H1 (cell line): ENCODE data around the gene ABCG1. TPM values are rescaled to one million over a fixed set of nuclear protein-coding genes. Genes with fewer than 3 reads are reported as not detected.

Experiments
- CTCF ChIA-PET: fragments of 300-600 bp; sonication (Branson Sonifier 250); formaldehyde crosslinking; loops from one replicate; lab custom pipeline; 2021; ENCODE audit not compliant: partially characterized antibody; lab: Charles Lee
- POLR2A ChIA-PET: fragments of 300-600 bp; sonication (Branson Sonifier 250); formaldehyde crosslinking; loops from one replicate; lab custom pipeline; 2021; ENCODE audit warnings: inconsistent platforms; ENCODE audit not compliant: partially characterized antibody; lab: Charles Lee
- DNase-seq, 2 experiments: peaks; one replicate each; pipeline versions ENCODE4 v3.0.0 to v3.0.0-alpha.2; 2010 to 2022; ENCODE audit warnings: low spot score in 2 of 2, low read depth in 1 of 2, mixed read lengths in 1 of 2
- FAIRE-seq: peaks from 2 replicates; lab custom pipeline; 2011; peaks lifted over from hg19 to GRCh38; lab: Jason Lieb, UNC
- H2AFZ ChIP-seq: 2 replicates; pipeline ENCODE4 v1.8.1; 2012; ENCODE audit warnings: low read length, inconsistent platforms
- H2AK5ac ChIP-seq: 2 replicates; pipeline ENCODE4 v1.6.1; 2013; ENCODE audit warnings: low read depth, low read length
- H2BK120ac ChIP-seq: replicated peaks from 2 replicates; pipeline ENCODE3; 2013; ENCODE audit warnings: low read depth, low read length, inconsistent platforms
- H2BK12ac ChIP-seq: 2 replicates; pipeline ENCODE4 v1.6.1; 2013; ENCODE audit warnings: low read depth, low read length
- H2BK15ac ChIP-seq: 2 replicates; pipeline ENCODE4 v1.6.1; 2013; ENCODE audit warnings: low read length
- H2BK20ac ChIP-seq: 2 replicates; pipeline ENCODE4 v1.6.1; 2013; ENCODE audit warnings: low read length
- H2BK5ac ChIP-seq: 2 replicates; pipeline ENCODE4 v1.6.1; 2013; ENCODE audit warnings: low read depth, low read length
- H3K14ac ChIP-seq: 2 replicates; pipeline ENCODE4 v1.6.1; 2013; ENCODE audit warnings: inconsistent platforms; ENCODE audit not compliant: insufficient read length
- H3K18ac ChIP-seq: 2 replicates; pipeline ENCODE4 v1.6.1; 2013; ENCODE audit warnings: low read length; ENCODE audit errors: extremely low read depth
- H3K23ac ChIP-seq: 2 replicates; pipeline ENCODE4 v1.6.1; 2013; ENCODE audit warnings: inconsistent platforms; ENCODE audit not compliant: insufficient read length
- H3K23me2 ChIP-seq: 2 replicates; pipeline ENCODE4 v1.6.1; 2013; ENCODE audit warnings: low read depth, low read length
- H3K27ac ChIP-seq: 2 replicates; pipeline ENCODE4 v1.6.1; 2011; ENCODE audit warnings: low read depth, low read length, inconsistent platforms
- H3K27me3 ChIP-seq, 4 experiments: replicated peaks in 1 of 4; 1 replicate in 1 of 4; 2 replicates in 3 of 4; pipeline versions ENCODE4 v1.6.1 to v1.8.1; 2011 to 2013; ENCODE audit warnings: low read length in 3 of 4, mild to moderate bottlenecking in 3 of 4, inconsistent platforms in 2 of 4, mixed read lengths in 2 of 4, moderate library complexity in 1 of 4; ENCODE audit not compliant: control insufficient read depth in 3 of 4, insufficient read depth in 3 of 4; ENCODE audit errors: extremely low read depth in 1 of 4
- H3K36me3 ChIP-seq, 4 experiments: 2 replicates each; pipeline versions ENCODE4 v1.6.1 to v1.8.1; 2011 to 2013; ENCODE audit warnings: mild to moderate bottlenecking in 4 of 4, low read length in 3 of 4, moderate library complexity in 2 of 4, control low read depth in 1 of 4, inconsistent platforms in 1 of 4; ENCODE audit not compliant: insufficient read depth in 4 of 4, control insufficient read depth in 2 of 4
- H3K4ac ChIP-seq: replicated peaks from 2 replicates; pipeline ENCODE3; 2013; ENCODE audit warnings: low read length, low read depth, mixed read lengths, inconsistent platforms; ENCODE audit not compliant: insufficient read length
- H3K4me1 ChIP-seq, 4 experiments: replicated peaks in 1 of 4; 1 replicate in 1 of 4; 2 replicates in 3 of 4; pipeline versions ENCODE4 v1.6.1 to v1.8.1; 2011 to 2013; ENCODE audit warnings: low read length in 3 of 4, inconsistent platforms in 2 of 4, mixed read lengths in 1 of 4; ENCODE audit not compliant: insufficient read depth in 4 of 4, control insufficient read depth in 3 of 4
- H3K4me2 ChIP-seq, 2 experiments: 2 replicates each; pipeline versions ENCODE4 v1.6.1 to v1.8.1; 2011 to 2013; ENCODE audit warnings: low read depth in 2 of 2, low read length in 2 of 2, control low read depth in 1 of 2, inconsistent platforms in 1 of 2, mild to moderate bottlenecking in 1 of 2; ENCODE audit not compliant: insufficient read depth in 1 of 2
- H3K4me3 ChIP-seq, 4 experiments: fragments of 200-600, 300-600 bp in 1 of 4; sonication (generic), shearing (Covaris generic), sonication (Bioruptor Twin) in 1 of 4; 2 replicates each; pipeline versions ENCODE4 v1.5.1 to v1.8.1; 2011 to 2016; ENCODE audit warnings: low read length in 4 of 4, low read depth in 3 of 4, control low read depth in 2 of 4, inconsistent platforms in 2 of 4, mild to moderate bottlenecking in 2 of 4, mixed read lengths in 1 of 4, moderate library complexity in 1 of 4; ENCODE audit not compliant: insufficient read depth in 2 of 4; ENCODE audit errors: extremely low read depth in 1 of 4
- H3K56ac ChIP-seq: replicated peaks from 2 replicates; pipeline ENCODE3; 2013; ENCODE audit warnings: low read depth, mild to moderate bottlenecking, mixed read lengths, low read length, inconsistent platforms; ENCODE audit not compliant: insufficient read length
- H3K79me1 ChIP-seq: 2 replicates; pipeline ENCODE4 v1.6.1; 2013; ENCODE audit warnings: low read depth, low read length, control low read depth
- H3K79me2 ChIP-seq, 2 experiments: 2 replicates each; pipeline versions ENCODE4 v1.6.1 to v1.8.1; 2012 to 2013; ENCODE audit warnings: low read length in 2 of 2, mild to moderate bottlenecking in 2 of 2, inconsistent platforms in 1 of 2; ENCODE audit not compliant: insufficient read depth in 2 of 2, control insufficient read depth in 1 of 2
- H3K9ac ChIP-seq, 4 experiments: replicated peaks in 1 of 4; 1 replicate in 1 of 4; 2 replicates in 3 of 4; pipeline versions ENCODE4 v1.6.1 to v1.8.1; 2011 to 2013; ENCODE audit warnings: low read depth in 3 of 4, low read length in 3 of 4, control low read depth in 2 of 4, mild to moderate bottlenecking in 2 of 4, moderate library complexity in 2 of 4, inconsistent platforms in 1 of 4; ENCODE audit errors: extremely low read depth in 1 of 4
- H3K9me3 ChIP-seq, 2 experiments: 2 replicates each; pipeline versions ENCODE4 v1.6.1 to v1.8.1; 2012 to 2013; ENCODE audit warnings: mild to moderate bottlenecking in 2 of 2, moderate library complexity in 2 of 2, control low read depth in 1 of 2, inconsistent platforms in 1 of 2, low read depth in 1 of 2, low read length in 1 of 2, mixed read lengths in 1 of 2; ENCODE audit not compliant: insufficient read depth in 2 of 2
- H4K20me1 ChIP-seq, 2 experiments: replicated peaks in 1 of 2; 2 replicates each; pipeline versions ENCODE3 to v1.8.1; 2011 to 2013; ENCODE audit warnings: inconsistent platforms in 2 of 2, low read length in 2 of 2, mild to moderate bottlenecking in 1 of 2; ENCODE audit not compliant: insufficient read depth in 2 of 2, control insufficient read depth in 1 of 2
- H4K5ac ChIP-seq: 2 replicates; pipeline ENCODE4 v1.6.1; 2013; ENCODE audit warnings: low read length, low read depth, mixed read lengths, inconsistent platforms; ENCODE audit not compliant: insufficient read length
- H4K8ac ChIP-seq: 2 replicates; pipeline ENCODE4 v1.8.0; 2013; ENCODE audit warnings: mild to moderate bottlenecking, moderate library complexity, low read length, inconsistent platforms; ENCODE audit not compliant: insufficient read depth; ENCODE audit errors: extremely low read depth
- H4K91ac ChIP-seq: replicated peaks from 2 replicates; pipeline ENCODE3; 2013; ENCODE audit warnings: low read length, mixed read lengths, inconsistent platforms; ENCODE audit not compliant: insufficient read length
- CBX8 ChIP-seq: fragments of 300-800, 300-1000 bp; sonication (generic); IDR thresholded peaks from 2 replicates; pipeline ENCODE4 v1.7.1; 2016; ENCODE audit warnings: low read depth, low read length, borderline replicate concordance
- EZH2 ChIP-seq: fragments of 200-600 bp; sonication (generic); IDR thresholded peaks from 2 replicates; pipeline ENCODE4 v1.7.1; 2012; ENCODE audit warnings: low read depth, mild to moderate bottlenecking, moderate library complexity, low read length, inconsistent platforms; ENCODE audit not compliant: severe bottlenecking
- FOSL1 ChIP-seq: IDR thresholded peaks from 2 replicates; pipeline ENCODE4 v1.6.1; 2011; ENCODE audit warnings: mild to moderate bottlenecking, low read depth, low read length, moderate library complexity; ENCODE audit not compliant: insufficient read depth
- GTF2F1 ChIP-seq: IDR thresholded peaks from 2 replicates; pipeline ENCODE4 v1.6.1; 2012; ENCODE audit warnings: low read depth, low read length, improper control_type of control experiment, borderline replicate concordance
- HDAC6 ChIP-seq: IDR thresholded peaks from one replicate; pipeline ENCODE4 v1.7.1; 2012; ENCODE audit warnings: low read depth, mild to moderate bottlenecking, inconsistent platforms, low read length, moderate library complexity
- JUN ChIP-seq: IDR thresholded peaks from 2 replicates; pipeline ENCODE4 v1.6.1; 2011; ENCODE audit warnings: low read depth, mild to moderate bottlenecking, improper control_type of control experiment, low read length
- MAFK ChIP-seq: IDR thresholded peaks from 2 replicates; pipeline ENCODE4 v1.6.1; 2012; ENCODE audit warnings: low read depth, mild to moderate bottlenecking, improper control_type of control experiment, low read length
- RNF2 ChIP-seq: fragments of 200-900, 300-1000 bp; sonication (generic); IDR thresholded peaks from 2 replicates; pipeline ENCODE4 v1.7.1; 2016; ENCODE audit warnings: borderline replicate concordance, low read depth, mild to moderate bottlenecking, antibody characterized with exemption, low read length; ENCODE audit not compliant: poor library complexity, severe bottlenecking; ENCODE audit errors: missing control alignments
- SIX5 ChIP-seq: IDR thresholded peaks from 2 replicates; pipeline ENCODE4 v1.6.1; 2011; ENCODE audit warnings: mild to moderate bottlenecking, low read depth, low read length
- SP1 ChIP-seq: IDR thresholded peaks from 2 replicates; pipeline ENCODE4 v1.6.1; 2011; ENCODE audit warnings: low read depth, low read length
- WGBS, 2 experiments: shearing (Covaris generic) in 1 of 2; methylation state at CpG; one replicate each; pipeline versions ENCODE4 v1.1.6 to v1.1.7; 2013 to 2015; ENCODE audit warnings: low lambda C conversion rate in 2 of 2, mixed read lengths in 2 of 2, inconsistent platforms in 1 of 2, low coverage in 1 of 2, missing lambda C conversion rate in 1 of 2; ENCODE audit not compliant: insufficient replicate concordance in 2 of 2, insufficient coverage in 1 of 2, insufficient read length in 1 of 2; ENCODE audit errors: extremely low coverage in 1 of 2, missing lambda C conversion rate in 1 of 2; 5-methylcytosine and 5-hydroxymethylcytosine counted together
- polyA plus RNA-seq, 7 experiments: library from polyadenylated mRNA; depleted of rRNA in 3 of 7; stranded (reverse) in 5 of 7; unstranded in 2 of 7; fragments of >200 nt in 5 of 7; fragments of 200-250 nt in 2 of 7; gene quantifications; 1 replicate in 5 of 7; 2 replicates in 1 of 7; 4 replicates in 1 of 7; pipeline versions ENCODE4 v1.2.1 to v1.2.3, GENCODE V29; 2011 to 2013; ENCODE audit warnings: missing spikeins in 2 of 7, mixed read lengths in 2 of 7
- total RNA-seq: library from RNA; stranded (reverse); fragmentation: NEBNext Ultra II Directional; extraction: Animal tissue kit (Norgen Biotek cat#: 25700); gene quantifications from 2 replicates; pipeline ENCODE4 v1.2.1, GENCODE V29; 2021
- TF ChIP-seq, protein P1 (sequence below): IDR thresholded peaks from 2 replicates; pipeline ENCODE4 v1.6.1; 2012; ENCODE audit warnings: inconsistent platforms
- TF ChIP-seq, protein P2 (sequence below): IDR thresholded peaks from 2 replicates; pipeline ENCODE4 v1.6.1; 2012; ENCODE audit warnings: low read length, inconsistent platforms

Gene ABCG1
- total and polyA plus RNA-seq, 2 of the 8 experiments (the other 6 are each of a cell fraction or from before 2014, with no cell fraction given): 2.1 to 4.0 TPM

DNA sequence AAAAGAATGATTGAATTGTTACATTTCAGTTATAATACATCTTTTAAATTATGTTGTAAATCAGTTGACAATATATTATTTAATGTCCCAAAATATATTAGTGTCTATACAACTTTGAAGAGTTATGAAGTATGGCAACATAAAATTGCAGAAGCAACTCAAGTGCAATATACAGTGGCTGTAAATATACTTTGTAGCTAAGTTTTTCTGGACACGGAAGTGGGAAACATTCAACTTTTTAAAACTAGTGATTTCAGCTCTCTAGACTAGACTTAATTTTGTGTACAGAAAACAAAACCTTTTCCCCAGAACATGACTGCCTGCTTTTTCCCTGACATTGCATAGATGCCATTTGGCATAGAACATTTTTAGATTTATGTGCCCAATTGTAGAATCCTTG lies 29.5 kb upstream of the ABCG1 start:
- H2BK20ac ChIP-seq: no peak overlapping the region
- no peak overlapping the region for H2AFZ ChIP-seq
- no peak overlapping the region for H2BK15ac ChIP-seq
- no peak overlapping the region for H2BK12ac ChIP-seq
- no peaks in the 10 kb centered on the region for H3K79me2 ChIP-seq
- H4K5ac ChIP-seq: no peak overlapping the region
- H4K8ac ChIP-seq: no peak overlapping the region
- H3K56ac ChIP-seq: no peak overlapping the region
- H3K18ac ChIP-seq: no peak overlapping the region
- no peak overlapping the region for H2BK120ac ChIP-seq
- no peaks in the 10 kb centered on the region for H3K79me1 ChIP-seq
- FAIRE-seq (no peak), DNase-seq (no peak)
- no peaks in the 10 kb centered on the region for H3K9me3 ChIP-seq
- H4K91ac ChIP-seq: no peak overlapping the region
- CTCF ChIA-PET: interaction anchor here (0.7 kb wide), 1 partner anchor 91 kb away, joined by 3 read pairs; no protein-coding TSS in a partner anchor
- H3K27ac ChIP-seq: no peak overlapping the region
- 89% methylated on average over 1 of the region's 1 CpG; no CpG with 5 or more reads in 1 of the 2 experiments for WGBS, 2 experiments
- POLR2A ChIA-PET: no interaction called here
- H3K9ac ChIP-seq: no peak overlapping the region
- H3K4me1 ChIP-seq: no peaks in the 10 kb centered on the region
- H3K4me2 ChIP-seq: no peak overlapping the region
- no peaks in the 10 kb centered on the region for H3K36me3 ChIP-seq
- peaks cover 0 to 3% (median 1%) of the 10 kb centered on the region in 4 experiments; a peak in 1 of 7 replicates for H3K27me3 ChIP-seq
- no peak overlapping the region for H3K4ac ChIP-seq
- H3K23ac ChIP-seq: no peak overlapping the region
- no peak overlapping the region for H3K4me3 ChIP-seq
- no peak overlapping the region for H2AK5ac ChIP-seq
- no peaks in the 10 kb centered on the region for H4K20me1 ChIP-seq
- no peak overlapping the region for H3K14ac ChIP-seq
- no peaks in the 10 kb centered on the region for H3K23me2 ChIP-seq
- no peak overlapping the region for H2BK5ac ChIP-seq
- TF ChIP-seq SIX5 (no peak), FOSL1 (no peak), GTF2F1 (no peak), CBX8 (no peak), MAFK (no peak), EZH2 (no peak), JUN (no peak), SP1 (no peak), HDAC6 (no peak), RNF2 (no peak)
- TF ChIP-seq, protein P1, sequence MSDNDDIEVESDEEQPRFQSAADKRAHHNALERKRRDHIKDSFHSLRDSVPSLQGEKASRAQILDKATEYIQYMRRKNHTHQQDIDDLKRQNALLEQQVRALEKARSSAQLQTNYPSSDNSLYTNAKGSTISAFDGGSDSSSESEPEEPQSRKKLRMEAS: no peak
- TF ChIP-seq, protein P2, sequence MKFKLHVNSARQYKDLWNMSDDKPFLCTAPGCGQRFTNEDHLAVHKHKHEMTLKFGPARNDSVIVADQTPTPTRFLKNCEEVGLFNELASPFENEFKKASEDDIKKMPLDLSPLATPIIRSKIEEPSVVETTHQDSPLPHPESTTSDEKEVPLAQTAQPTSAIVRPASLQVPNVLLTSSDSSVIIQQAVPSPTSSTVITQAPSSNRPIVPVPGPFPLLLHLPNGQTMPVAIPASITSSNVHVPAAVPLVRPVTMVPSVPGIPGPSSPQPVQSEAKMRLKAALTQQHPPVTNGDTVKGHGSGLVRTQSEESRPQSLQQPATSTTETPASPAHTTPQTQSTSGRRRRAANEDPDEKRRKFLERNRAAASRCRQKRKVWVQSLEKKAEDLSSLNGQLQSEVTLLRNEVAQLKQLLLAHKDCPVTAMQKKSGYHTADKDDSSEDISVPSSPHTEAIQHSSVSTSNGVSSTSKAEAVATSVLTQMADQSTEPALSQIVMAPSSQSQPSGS: no peak
